ENCODE results near the gene FANCF.

FANCF gene

DNA sequence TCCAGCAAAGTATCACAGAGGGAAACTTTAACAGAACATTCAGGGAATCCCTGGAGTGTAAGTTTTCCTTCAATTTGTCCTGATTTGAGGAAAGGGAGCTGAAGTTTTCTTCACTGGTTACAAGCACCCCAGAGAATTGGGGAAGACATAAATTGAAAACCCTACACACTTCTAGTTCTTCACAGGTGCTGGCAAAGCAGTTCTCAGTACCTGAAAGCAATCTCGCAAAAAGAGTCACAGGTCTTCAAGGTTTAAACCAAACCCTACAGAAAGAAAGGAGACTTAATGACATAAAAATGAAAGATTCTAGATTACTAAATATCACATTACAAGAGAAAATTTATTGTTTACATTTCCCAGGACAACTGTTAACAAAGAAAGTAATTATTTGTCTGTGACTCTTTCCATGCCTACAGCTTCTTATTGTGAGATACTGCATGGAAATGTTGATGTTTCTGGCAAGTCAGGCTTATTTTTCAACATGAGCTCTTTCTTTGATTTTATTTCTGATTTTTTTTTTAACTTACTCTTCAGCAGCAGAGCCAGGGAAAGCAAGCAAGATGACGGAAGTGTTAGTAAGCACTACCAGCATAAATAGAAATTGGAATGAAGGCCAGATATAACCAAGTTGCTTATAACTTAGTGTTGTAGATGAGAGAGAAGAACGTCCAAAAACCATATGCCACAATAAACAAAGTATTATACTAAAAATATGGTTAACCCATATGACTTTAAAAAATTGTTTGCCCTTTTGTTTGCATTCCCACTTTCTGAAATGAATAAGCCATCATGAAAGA is 44.1 kb downstream of the FANCF start:
- Mint-ChIP-seq H3K27me3 (no peaks in the 10 kb centered on the region), H3K4me1 (no peaks in the 10 kb centered on the region), H3K4me3 (no peak overlapping the region), H3K36me3 (no peaks in the 10 kb centered on the region), H3K27ac (no peak overlapping the region), H3K9me3 (no peaks in the 10 kb centered on the region)
- ATAC-seq = no peak

DNA sequence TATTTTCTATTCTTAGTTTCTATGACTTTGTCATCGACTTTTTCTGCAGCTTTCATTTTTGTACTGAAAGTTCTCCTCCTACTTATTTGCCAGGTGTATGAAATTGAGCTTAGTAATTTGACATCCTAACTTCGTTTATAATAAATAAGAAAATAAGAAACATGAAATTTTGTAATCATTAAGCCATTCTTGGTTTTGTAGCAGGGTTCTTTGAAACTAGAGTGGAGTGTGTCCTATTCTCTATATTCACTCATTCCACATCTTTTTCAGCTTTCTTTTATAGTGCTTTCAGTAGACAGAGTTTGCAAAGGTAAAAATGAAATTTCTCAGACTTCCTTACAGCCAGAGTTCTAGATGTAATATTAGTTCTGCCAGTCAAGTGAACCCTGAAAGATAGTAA is 47.8 kb downstream of the FANCF start:
- ATAC-seq = no peak
- H3K9me3 Mint-ChIP-seq = no peaks in the 10 kb centered on the region
- no peak overlapping the region for H3K27ac Mint-ChIP-seq
- H3K4me1 Mint-ChIP-seq = no peaks in the 10 kb centered on the region
- no peak overlapping the region for H3K4me3 Mint-ChIP-seq
- no peaks in the 10 kb centered on the region for H3K27me3 Mint-ChIP-seq
- no peaks in the 10 kb centered on the region for H3K36me3 Mint-ChIP-seq

Data from stimulated activated memory B cell treated with anti-CD40 and anti-IgM and Interleukin-4, amounts not matched to agents 10 μg/mL and 1 μg/mL and 100 μg/mL, for 72 hours (primary cell).